SU-DHL-6 (cell line): ENCODE measurements around the gene THBS3.
A peak's percentile ranks its signal among the peaks of the same experiment; 100 is the strongest.

ENCODE experiments used
- H2AFZ ChIP-seq: fragments of 200-600 bp; sonication (generic); 2 replicates; pipeline ENCODE4 v1.6.1; 2014; ENCODE audit warnings: low read depth, mild to moderate bottlenecking, moderate library complexity, mixed read lengths, antibody characterized with exemption, low read length; ENCODE audit not compliant: severe bottlenecking
- H3F3A ChIP-seq: fragments of 200-600 bp; shearing (Covaris generic); 2 replicates; pipeline ENCODE4 v1.6.0; 2016; ENCODE audit warnings: antibody characterized with exemption, mild to moderate bottlenecking; ENCODE audit not compliant: insufficient read depth
- H3K27ac ChIP-seq: fragments of 200-600 bp; sonication (generic); 2 replicates; pipeline ENCODE4 v1.5.1; 2016; ENCODE audit warnings: low read depth, mild to moderate bottlenecking, low read length, moderate library complexity, mixed read lengths
- H3K27me3 ChIP-seq: fragments of 200-600 bp; sonication (generic), shearing (Covaris generic); 2 replicates; pipeline ENCODE4 v1.6.0; 2014; ENCODE audit warnings: mild to moderate bottlenecking, low read length
- H3K36me3 ChIP-seq: fragments of 200-600 bp; sonication (generic); 2 replicates; pipeline ENCODE4 v1.6.1; 2014; ENCODE audit warnings: mild to moderate bottlenecking, low read length, mixed read lengths
- H3K4me2 ChIP-seq: fragments of 300-600, 200-600 bp; shearing (Covaris generic), sonication (generic); 2 replicates; pipeline ENCODE4 v1.6.0; 2014; ENCODE audit warnings: low read length, low read depth, mild to moderate bottlenecking; ENCODE audit not compliant: poor library complexity, severe bottlenecking
- H3K4me3 ChIP-seq: fragments of 200-600 bp; sonication (generic); 2 replicates; pipeline ENCODE4 v1.5.1; 2014; ENCODE audit warnings: antibody characterized with exemption, low read length, mild to moderate bottlenecking, mixed read lengths; ENCODE audit not compliant: insufficient read depth, poor library complexity, severe bottlenecking
- H3K79me2 ChIP-seq: fragments of 200-600 bp; sonication (generic); 2 replicates; pipeline ENCODE4 v1.6.1; 2014; ENCODE audit warnings: mild to moderate bottlenecking, low read length, moderate library complexity; ENCODE audit not compliant: insufficient read depth
- H3K9ac ChIP-seq: fragments of 200-600 bp; sonication (generic); 2 replicates; pipeline ENCODE4 v1.7.0; 2014; ENCODE audit warnings: mild to moderate bottlenecking, low read length
- H3K9me2 ChIP-seq: fragments of 200-600 bp; sonication (generic); replicated peaks from 2 replicates; pipeline ENCODE4 v1.6.1; 2014; ENCODE audit warnings: low read length; ENCODE audit not compliant: insufficient read depth
- H3K9me3 ChIP-seq: fragments of 200-600 bp; sonication (generic); 2 replicates; pipeline ENCODE4 v1.6.1; 2014; ENCODE audit warnings: low read length, mixed read lengths; ENCODE audit not compliant: insufficient read depth
- H4K20me1 ChIP-seq: fragments of 200-600 bp; sonication (generic); 2 replicates; pipeline ENCODE4 v1.6.1; 2014; ENCODE audit warnings: low read depth, mild to moderate bottlenecking, antibody characterized with exemption, low read length, moderate library complexity, mixed read lengths
- EZH2phosphoT487 ChIP-seq: fragments of 200-600 bp; sonication (generic), shearing (Covaris generic); conservative IDR thresholded peaks from 2 replicates; pipeline ENCODE4 v1.6.1; 2018; ENCODE audit warnings: mild to moderate bottlenecking, antibody characterized with exemption, low read length, moderate library complexity, mixed read lengths
- TF ChIP-seq, protein P1 (sequence below): fragments of 200-600 bp; sonication (generic); IDR thresholded peaks from one replicate; pipeline ENCODE4 v1.5.1; 2017; ENCODE audit warnings: antibody characterized with exemption, mild to moderate bottlenecking, low read length, moderate library complexity; ENCODE audit not compliant: insufficient read depth, poor library complexity, severe bottlenecking

THBS3 gene

DNA sequence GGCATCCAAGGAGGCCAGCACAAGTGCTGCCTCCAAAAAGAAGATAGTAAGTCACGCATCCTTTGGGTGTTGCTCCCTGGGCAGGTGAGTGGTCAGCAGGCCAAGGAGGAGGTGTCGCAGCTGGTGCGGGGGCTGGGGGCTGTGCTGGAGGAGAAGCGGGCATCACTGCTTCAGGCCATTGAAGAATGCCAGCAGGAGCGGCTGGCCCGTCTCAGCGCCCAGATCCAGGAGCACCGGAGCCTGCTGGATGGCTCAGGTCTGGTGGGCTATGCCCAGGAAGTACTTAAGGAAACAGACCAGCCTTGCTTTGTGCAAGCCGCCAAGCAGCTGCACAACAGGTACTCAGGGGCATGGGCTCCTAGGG lies 29.8 kb downstream of the THBS3 start:
- peaks cover 2% of the 10 kb centered on the region; the same call in 1 of the 2 replicates for H3K79me2 ChIP-seq
- H3K36me3 ChIP-seq, result no peaks in the 10 kb centered on the region
- H3K9me3 ChIP-seq, result no peaks in the 10 kb centered on the region
- H3K27ac ChIP-seq, result no peak overlapping the region
- H3F3A ChIP-seq, result peaks cover 7% of the 10 kb centered on the region
- no peaks in the 10 kb centered on the region for H3K9me2 ChIP-seq
- H2AFZ ChIP-seq, result no peak overlapping the region
- no peak overlapping the region for H3K9ac ChIP-seq
- H3K4me2 ChIP-seq, result no peak overlapping the region
- no peak overlapping the region for H3K4me3 ChIP-seq
- no peaks in the 10 kb centered on the region for H3K27me3 ChIP-seq
- TF ChIP-seq EZH2phosphoT487, result no peak
- TF ChIP-seq, protein P1, sequence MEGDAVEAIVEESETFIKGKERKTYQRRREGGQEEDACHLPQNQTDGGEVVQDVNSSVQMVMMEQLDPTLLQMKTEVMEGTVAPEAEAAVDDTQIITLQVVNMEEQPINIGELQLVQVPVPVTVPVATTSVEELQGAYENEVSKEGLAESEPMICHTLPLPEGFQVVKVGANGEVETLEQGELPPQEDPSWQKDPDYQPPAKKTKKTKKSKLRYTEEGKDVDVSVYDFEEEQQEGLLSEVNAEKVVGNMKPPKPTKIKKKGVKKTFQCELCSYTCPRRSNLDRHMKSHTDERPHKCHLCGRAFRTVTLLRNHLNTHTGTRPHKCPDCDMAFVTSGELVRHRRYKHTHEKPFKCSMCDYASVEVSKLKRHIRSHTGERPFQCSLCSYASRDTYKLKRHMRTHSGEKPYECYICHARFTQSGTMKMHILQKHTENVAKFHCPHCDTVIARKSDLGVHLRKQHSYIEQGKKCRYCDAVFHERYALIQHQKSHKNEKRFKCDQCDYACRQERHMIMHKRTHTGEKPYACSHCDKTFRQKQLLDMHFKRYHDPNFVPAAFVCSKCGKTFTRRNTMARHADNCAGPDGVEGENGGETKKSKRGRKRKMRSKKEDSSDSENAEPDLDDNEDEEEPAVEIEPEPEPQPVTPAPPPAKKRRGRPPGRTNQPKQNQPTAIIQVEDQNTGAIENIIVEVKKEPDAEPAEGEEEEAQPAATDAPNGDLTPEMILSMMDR, result no peak
- H4K20me1 ChIP-seq, result no peaks in the 10 kb centered on the region

GRCh38 chr1:155177192-155177917 lies 30.3 kb downstream of the THBS3 start:
- Histone ChIP-seq H3K27ac (no peak overlapping the region), H3K4me3 (no peak overlapping the region), H3K9ac (no peak overlapping the region), H3K9me2 (no peaks in the 10 kb centered on the region), H4K20me1 (no peaks in the 10 kb centered on the region), H3K36me3 (no peaks in the 10 kb centered on the region), H3K79me2 (peaks cover 7% of the 10 kb centered on the region), H3K27me3 (no peaks in the 10 kb centered on the region), H3F3A (peaks cover 7% of the 10 kb centered on the region), H2AFZ (no peak overlapping the region), H3K4me2 (no peak overlapping the region), H3K9me3 (no peaks in the 10 kb centered on the region)
- no peak for TF ChIP-seq EZH2phosphoT487
- TF ChIP-seq, protein P1, result no peak

- TF ChIP-seq, protein P1, result peak; percentile 86
- no peak for TF ChIP-seq EZH2phosphoT487
- H3K9me3 ChIP-seq, result no peaks in the 10 kb centered on the region
- H3K9me2 ChIP-seq, result no peaks in the 10 kb centered on the region
- H3K9ac ChIP-seq, result no peak overlapping the region
- no peak overlapping the region for H2AFZ ChIP-seq
- H3K27ac ChIP-seq, result no peak overlapping the region
- peaks cover 14% of the 10 kb centered on the region for H3K79me2 ChIP-seq
- no peaks in the 10 kb centered on the region for H4K20me1 ChIP-seq
- peaks cover 7% of the 10 kb centered on the region for H3F3A ChIP-seq
- no peak overlapping the region for H3K4me3 ChIP-seq
- no peak overlapping the region for H3K4me2 ChIP-seq
- no peaks in the 10 kb centered on the region for H3K36me3 ChIP-seq
- no peaks in the 10 kb centered on the region for H3K27me3 ChIP-seq
Observed at GRCh38 chr1:155176544-155177071, 31.1 kb downstream of the THBS3 start.
